BE2C (cell line): Measurements from ENCODE around the gene GNLY.

Source experiments
- DNase-seq: peaks from one replicate; pipeline ENCODE4 v3.0.0-alpha.2; 2020
- H3K27me3 ChIP-seq: fragments of 250-450 bp; sonication (Bioruptor Pico); 2 replicates; pipeline ENCODE4 v1.5.1; 2020; ENCODE audit warnings: mild to moderate bottlenecking
- H3K36me3 ChIP-seq: fragments of 250-450 bp; sonication (Bioruptor Pico); 2 replicates; pipeline ENCODE4 v1.5.1; 2020; ENCODE audit warnings: mild to moderate bottlenecking
- H3K4me1 ChIP-seq: fragments of 250-450 bp; sonication (Bioruptor Pico); 2 replicates; pipeline ENCODE4 v1.5.1; 2020
- H3K4me3 ChIP-seq: 2 replicates; pipeline ENCODE4 v1.5.1; 2011; ENCODE audit warnings: low read depth, low read length
- H3K9me3 ChIP-seq: fragments of 250-450 bp; sonication (Bioruptor Pico); 2 replicates; pipeline ENCODE4 v1.5.1; 2020
- TF ChIP-seq, protein P1 (sequence below): IDR thresholded peaks from 2 replicates; pipeline ENCODE4 v1.5.1; 2012; ENCODE audit warnings: mild to moderate bottlenecking, low read depth, low read length

Gene GNLY

GRCh38 chr2:85707304-85707703 is 13.1 kb downstream of the GNLY start:
- TF ChIP-seq, protein P1, sequence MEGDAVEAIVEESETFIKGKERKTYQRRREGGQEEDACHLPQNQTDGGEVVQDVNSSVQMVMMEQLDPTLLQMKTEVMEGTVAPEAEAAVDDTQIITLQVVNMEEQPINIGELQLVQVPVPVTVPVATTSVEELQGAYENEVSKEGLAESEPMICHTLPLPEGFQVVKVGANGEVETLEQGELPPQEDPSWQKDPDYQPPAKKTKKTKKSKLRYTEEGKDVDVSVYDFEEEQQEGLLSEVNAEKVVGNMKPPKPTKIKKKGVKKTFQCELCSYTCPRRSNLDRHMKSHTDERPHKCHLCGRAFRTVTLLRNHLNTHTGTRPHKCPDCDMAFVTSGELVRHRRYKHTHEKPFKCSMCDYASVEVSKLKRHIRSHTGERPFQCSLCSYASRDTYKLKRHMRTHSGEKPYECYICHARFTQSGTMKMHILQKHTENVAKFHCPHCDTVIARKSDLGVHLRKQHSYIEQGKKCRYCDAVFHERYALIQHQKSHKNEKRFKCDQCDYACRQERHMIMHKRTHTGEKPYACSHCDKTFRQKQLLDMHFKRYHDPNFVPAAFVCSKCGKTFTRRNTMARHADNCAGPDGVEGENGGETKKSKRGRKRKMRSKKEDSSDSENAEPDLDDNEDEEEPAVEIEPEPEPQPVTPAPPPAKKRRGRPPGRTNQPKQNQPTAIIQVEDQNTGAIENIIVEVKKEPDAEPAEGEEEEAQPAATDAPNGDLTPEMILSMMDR, result peak; percentile 80
- H3K4me1 ChIP-seq, result no peaks in the 10 kb centered on the region
- DNase-seq, result peak; percentile 59
- H3K36me3 ChIP-seq, result no peaks in the 10 kb centered on the region
- H3K27me3 ChIP-seq, result no peaks in the 10 kb centered on the region
- H3K9me3 ChIP-seq, result no peaks in the 10 kb centered on the region
- no peak overlapping the region for H3K4me3 ChIP-seq

- TF ChIP-seq, protein P1, result no peak
- DNase-seq, result no peak
- H3K36me3 ChIP-seq, result no peaks in the 10 kb centered on the region
- H3K27me3 ChIP-seq, result no peaks in the 10 kb centered on the region
- H3K9me3 ChIP-seq, result no peaks in the 10 kb centered on the region
- H3K4me3 ChIP-seq, result no peak overlapping the region
- no peaks in the 10 kb centered on the region for H3K4me1 ChIP-seq
These were observed 14.5 kb downstream of the GNLY start for GRCh38 chr2:85708641-85709040.

DNA sequence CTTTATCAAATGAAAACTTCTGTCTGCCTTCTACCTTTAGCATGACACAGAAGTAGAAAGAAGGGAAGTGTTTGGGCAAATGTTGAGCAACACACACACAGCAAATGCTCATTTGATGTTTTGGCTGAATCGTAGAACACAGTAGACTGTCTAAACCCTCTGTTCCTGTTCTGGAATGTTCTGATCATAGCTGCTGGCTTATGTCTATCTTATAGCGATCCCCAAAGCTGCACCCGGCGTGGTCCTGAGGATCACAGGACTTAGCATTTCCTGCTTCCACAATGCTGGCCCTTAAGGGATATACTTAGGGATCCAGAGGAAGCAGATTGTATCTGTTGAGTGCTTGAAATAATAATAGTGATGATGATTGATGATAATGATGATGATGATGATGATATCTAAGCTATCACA is 15.2 kb downstream of the GNLY start:
- no peaks in the 10 kb centered on the region for H3K4me1 ChIP-seq
- TF ChIP-seq, protein P1, result no peak
- no peak overlapping the region for H3K4me3 ChIP-seq
- H3K36me3 ChIP-seq, result no peaks in the 10 kb centered on the region
- no peaks in the 10 kb centered on the region for H3K27me3 ChIP-seq
- DNase-seq, result no peak
- H3K9me3 ChIP-seq, result no peaks in the 10 kb centered on the region

GRCh38 chr2:85710687-85711577 is 16.8 kb downstream of the GNLY start:
- no peak for DNase-seq
- Histone ChIP-seq H3K27me3 (no peaks in the 10 kb centered on the region), H3K4me3 (no peak overlapping the region), H3K36me3 (no peaks in the 10 kb centered on the region), H3K4me1 (no peaks in the 10 kb centered on the region), H3K9me3 (no peaks in the 10 kb centered on the region)
- TF ChIP-seq, protein P1, result no peak

GRCh38 chr2:85711578-85712060 is 17.5 kb downstream of the GNLY start:
- no peak for DNase-seq
- Histone ChIP-seq H3K9me3 (no peaks in the 10 kb centered on the region), H3K27me3 (no peaks in the 10 kb centered on the region), H3K4me3 (no peak overlapping the region), H3K36me3 (no peaks in the 10 kb centered on the region), H3K4me1 (no peaks in the 10 kb centered on the region)
- TF ChIP-seq, protein P1, result no peak

DNA sequence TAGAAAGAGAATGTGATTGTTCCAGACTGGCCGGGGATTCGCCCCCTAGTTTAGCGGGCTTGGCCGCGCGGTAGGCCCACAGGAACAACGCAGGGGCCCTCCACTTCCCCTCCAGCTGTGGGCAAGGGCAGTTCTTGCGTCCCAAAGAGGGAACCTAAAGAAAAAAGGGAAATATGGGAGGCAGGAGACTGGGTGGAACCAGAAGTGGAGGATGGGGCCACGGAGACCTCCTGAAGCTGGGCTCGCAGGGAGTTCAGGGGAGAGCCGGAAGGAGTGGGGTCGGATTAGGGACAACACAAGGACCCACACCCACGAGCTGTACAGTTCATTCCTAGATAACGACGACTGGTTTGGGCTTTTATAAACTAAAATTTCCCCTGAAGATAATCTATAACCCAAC is 18.2 kb downstream of the GNLY start:
- TF ChIP-seq, protein P1, result no peak
- DNase-seq, result no peak
- no peaks in the 10 kb centered on the region for H3K27me3 ChIP-seq
- H3K4me3 ChIP-seq, result no peak overlapping the region
- peaks cover 2% of the 10 kb centered on the region; the same call in 1 of the 2 replicates for H3K4me1 ChIP-seq
- no peaks in the 10 kb centered on the region for H3K9me3 ChIP-seq
- no peaks in the 10 kb centered on the region for H3K36me3 ChIP-seq
